HepG2 (cell line): Measurements from ENCODE around the gene CNNM1. TPM values are rescaled to one million over a fixed set of nuclear protein-coding genes. Genes with fewer than 3 reads are reported as not detected.

Source experiments
- ARHGAP35 ChIP-seq: sonication (generic); formaldehyde crosslinking; IDR thresholded peaks from 2 replicates; pipeline ENCODE4 v1.9.0; 2022; ENCODE audit warnings: mild to moderate bottlenecking, inconsistent platforms, moderate library complexity, missing genetic modification reagents, borderline replicate concordance
- ATF7 ChIP-seq, 2 experiments: fragments of 450-650 bp in 1 of 2; sonication (generic) in 1 of 2; formaldehyde crosslinking in 1 of 2; IDR thresholded peaks; 2 replicates each; pipeline versions ENCODE4 v1.4.0 to v1.6.1; 2016 to 2020; ENCODE audit warnings: antibody characterized with exemption in 1 of 2, mild to moderate bottlenecking in 1 of 2, missing genetic modification reagents in 1 of 2
- DNMT3B ChIP-seq: conservative IDR thresholded peaks from 2 replicates; pipeline ENCODE4 v1.6.1; 2016; ENCODE audit warnings: missing biosample characterization, control low read depth
- HDAC2 ChIP-seq: sonication (generic); formaldehyde crosslinking; IDR thresholded peaks from 2 replicates; pipeline ENCODE4 v1.4.0; 2020; ENCODE audit warnings: missing genetic modification reagents
- HNF4G ChIP-seq, 2 experiments: sonication (generic) in 1 of 2; formaldehyde crosslinking in 1 of 2; IDR thresholded peaks; 2 replicates each; pipeline versions ENCODE4 v1.4.0 to v1.6.1; 2011 to 2020; ENCODE audit warnings: borderline replicate concordance in 2 of 2, low read depth in 2 of 2, mild to moderate bottlenecking in 2 of 2, low read length in 1 of 2, missing genetic modification reagents in 1 of 2, moderate library complexity in 1 of 2
- KLF9 ChIP-seq: IDR thresholded peaks from 2 replicates; pipeline ENCODE4 v1.6.1; 2016; ENCODE audit warnings: low read depth
- NRL ChIP-seq: sonication (generic); formaldehyde crosslinking; IDR thresholded peaks from 2 replicates; pipeline ENCODE4 v1.5.0; 2020; ENCODE audit warnings: missing genetic modification reagents, mild to moderate bottlenecking, moderate library complexity, borderline replicate concordance
- SAP130 ChIP-seq: IDR thresholded peaks from 2 replicates; pipeline ENCODE4 v1.6.1; 2016; ENCODE audit warnings: low read depth
- TMF1 ChIP-seq: sonication (generic); formaldehyde crosslinking; IDR thresholded peaks from 2 replicates; pipeline ENCODE4 v1.8.1; 2022; ENCODE audit warnings: low read depth, missing genetic modification reagents
- U2AF1 ChIP-seq: fragments of 200-400 bp; formaldehyde crosslinking; optimal IDR thresholded peaks from 2 replicates; pipeline ENCODE3; 2017; ENCODE audit warnings: mild to moderate bottlenecking, low read depth, low read length
- XRCC5 ChIP-seq: fragments of 200-400 bp; formaldehyde crosslinking; optimal IDR thresholded peaks from 2 replicates; pipeline ENCODE3; 2017; ENCODE audit warnings: mild to moderate bottlenecking, low read length
- ZBTB4 ChIP-seq: sonication (generic); formaldehyde crosslinking; IDR thresholded peaks from 2 replicates; pipeline ENCODE4 v1.4.0; 2020; ENCODE audit warnings: missing genetic modification reagents, mild to moderate bottlenecking, borderline replicate concordance
- ZNF207 ChIP-seq: fragments of 450-650 bp; IDR thresholded peaks from 2 replicates; pipeline ENCODE4 v1.6.1; 2016; ENCODE audit warnings: antibody characterized with exemption, borderline replicate concordance
- ZNF260 ChIP-seq: sonication (generic); formaldehyde crosslinking; IDR thresholded peaks from 2 replicates; pipeline ENCODE4 v1.4.0; 2020; ENCODE audit warnings: missing genetic modification reagents, low read depth, mild to moderate bottlenecking, borderline replicate concordance
- ZNF33A ChIP-seq: sonication (generic); formaldehyde crosslinking; IDR thresholded peaks from 2 replicates; pipeline ENCODE4 v1.5.1; 2020; ENCODE audit warnings: missing genetic modification reagents, mild to moderate bottlenecking, moderate library complexity, borderline replicate concordance
- ZNF431 ChIP-seq: sonication (generic); formaldehyde crosslinking; IDR thresholded peaks from 2 replicates; pipeline ENCODE4 v1.9.0; 2022; ENCODE audit warnings: missing genetic modification reagents, low read depth, mild to moderate bottlenecking, borderline replicate concordance
- ZNF468 ChIP-seq: sonication (generic); formaldehyde crosslinking; IDR thresholded peaks from 2 replicates; pipeline ENCODE4 v1.8.0; 2022; ENCODE audit warnings: mild to moderate bottlenecking, moderate library complexity, missing genetic modification reagents
- ZNF619 ChIP-seq: sonication (generic); formaldehyde crosslinking; IDR thresholded peaks from 2 replicates; pipeline ENCODE4 v1.4.0; 2020; ENCODE audit warnings: mild to moderate bottlenecking, missing genetic modification reagents
- ZNF629 ChIP-seq: sonication (generic); formaldehyde crosslinking; conservative IDR thresholded peaks from 2 replicates; pipeline ENCODE4 v1.5.0; 2020; ENCODE audit warnings: missing genetic modification reagents
- ZNF724P ChIP-seq: sonication (generic); formaldehyde crosslinking; IDR thresholded peaks from 2 replicates; pipeline ENCODE4 v1.8.0; 2022; ENCODE audit warnings: missing genetic modification reagents, borderline replicate concordance
- polyA plus RNA-seq, 8 experiments: library from polyadenylated mRNA; depleted of rRNA in 3 of 8; stranded (reverse) in 7 of 8; unstranded in 1 of 8; fragments of >200 nt; fragmentation: Illumina TruSeq in 4 of 8; extraction: Trizol in 4 of 8; gene quantifications; 2 replicates each; pipeline versions ENCODE4 v1.2.1 to v1.2.3, GENCODE V29; 2011 to 2016; ENCODE audit warnings: low read depth in 4 of 8, missing spikeins in 1 of 8, mixed read lengths in 1 of 8; ENCODE audit not compliant: insufficient read depth in 1 of 8
- total RNA-seq, 5 experiments: library from RNA; depleted of rRNA; stranded (reverse); fragments of >200 nt; fragmentation: Illumina TruSeq; extraction: Trizol; gene quantifications; 2 replicates each; pipeline ENCODE4 v1.2.3, GENCODE V29; 2016; ENCODE audit warnings: low read depth in 1 of 5

CNNM1 gene
- total and polyA plus RNA-seq, 2 of the 13 experiments (the other 11 are each of a cell fraction or from before 2014, with no cell fraction given): 4.3 to 9.6 TPM

GRCh38 chr10:99389729-99390480, 60.7 kb downstream of the CNNM1 start (continued):
- TF ChIP-seq HNF4G (IDR thresholded peaks at IDR 0.05; ENCODE audit: borderline replicate concordance, low read depth, low read length) (no peak; the same call in 1 of the 2 replicates), HNF4G (CRISPR knock-in tag; IDR thresholded peaks at IDR 0.05; ENCODE audit: borderline replicate concordance, low read depth) (no peak), ARHGAP35 (no peak), TMF1 (no peak), ZNF619 (no peak), NRL (CRISPR knock-in tag) (no peak), ZNF260 (CRISPR knock-in tag) (no peak), ZBTB4 (CRISPR knock-in tag) (no peak), ZNF724P (CRISPR knock-in tag) (no peak), ZNF468 (CRISPR knock-in tag) (no peak), U2AF1 (no peak), ZNF207 (no peak), XRCC5 (no peak), SAP130 (CRISPR knock-in tag) (no peak), ZNF33A (CRISPR knock-in tag) (no peak), HDAC2 (CRISPR knock-in tag) (peak; percentile 64; the same call in 1 of the 2 replicates), DNMT3B (no peak), ATF7 (IDR thresholded peaks at IDR 0.05) (no peak), ATF7 (CRISPR knock-in tag; IDR thresholded peaks at IDR 0.05) (no peak), KLF9 (CRISPR knock-in tag) (no peak), ZNF431 (CRISPR knock-in tag) (no peak), ZNF629 (no peak)
